ENCODE data around the gene SCAMP4. TPM values are rescaled to one million over a fixed set of nuclear protein-coding genes. Genes with fewer than 3 reads are reported as not detected.

SCAMP4 gene
- total and polyA plus RNA-seq, 9 of the 15 experiments (the other 6 are each of a cell fraction or from before 2014, with no cell fraction given), result 0.81 to 45.9 (median 12.8) TPM

GRCh38 chr19:1856698-1857603, 48.2 kb upstream of the SCAMP4 start (continued):
- TF ChIP-seq CHAMP1 (IDR thresholded peaks at IDR 0.05) (no peak), ZBTB7A (IDR thresholded peaks at IDR 0.05; ENCODE audit: borderline replicate concordance, control insufficient read depth, low read depth, low read length) (peak; percentile 72), ZNF41 (CRISPR knock-in tag; conservative IDR thresholded peaks at IDR 0.05) (no peak), RCOR1 (IDR thresholded peaks at IDR 0.05; ENCODE audit: borderline replicate concordance in 1 of 2, low read depth in 2 of 2, low read length in 2 of 2) (peak in 1 of 2 experiments; percentile 70; a peak in 2 of 4 replicates), HCFC1 (IDR thresholded peaks at IDR 0.05; ENCODE audit: low read depth, low read length) (no peak), RBFOX2 (IDR thresholded peaks at IDR 0.05; ENCODE audit: low read depth, low read length) (peak; percentile 74), ILK (tag; IDR thresholded peaks at IDR 0.05; ENCODE audit: borderline replicate concordance, low read depth) (no peak), HNRNPK (IDR thresholded peaks at IDR 0.05; ENCODE audit: low read depth, low read length, poor library complexity, severe bottlenecking) (peak; percentile 96), COPS2 (conservative IDR thresholded peaks at IDR 0.05) (no peak), CREB1 (IDR thresholded peaks at IDR 0.05) (0 out of 2 replicates have a peak, but pooled peaks have one; percentile 14), CREB1 (CRISPR knock-in tag; IDR thresholded peaks at IDR 0.05) (no peak; the same call in none of the 2 replicates), NFYB (IDR thresholded peaks at IDR 0.05; ENCODE audit: extremely low read depth, insufficient read length) (no peak)
- TF ChIP-seq, protein P1, sequence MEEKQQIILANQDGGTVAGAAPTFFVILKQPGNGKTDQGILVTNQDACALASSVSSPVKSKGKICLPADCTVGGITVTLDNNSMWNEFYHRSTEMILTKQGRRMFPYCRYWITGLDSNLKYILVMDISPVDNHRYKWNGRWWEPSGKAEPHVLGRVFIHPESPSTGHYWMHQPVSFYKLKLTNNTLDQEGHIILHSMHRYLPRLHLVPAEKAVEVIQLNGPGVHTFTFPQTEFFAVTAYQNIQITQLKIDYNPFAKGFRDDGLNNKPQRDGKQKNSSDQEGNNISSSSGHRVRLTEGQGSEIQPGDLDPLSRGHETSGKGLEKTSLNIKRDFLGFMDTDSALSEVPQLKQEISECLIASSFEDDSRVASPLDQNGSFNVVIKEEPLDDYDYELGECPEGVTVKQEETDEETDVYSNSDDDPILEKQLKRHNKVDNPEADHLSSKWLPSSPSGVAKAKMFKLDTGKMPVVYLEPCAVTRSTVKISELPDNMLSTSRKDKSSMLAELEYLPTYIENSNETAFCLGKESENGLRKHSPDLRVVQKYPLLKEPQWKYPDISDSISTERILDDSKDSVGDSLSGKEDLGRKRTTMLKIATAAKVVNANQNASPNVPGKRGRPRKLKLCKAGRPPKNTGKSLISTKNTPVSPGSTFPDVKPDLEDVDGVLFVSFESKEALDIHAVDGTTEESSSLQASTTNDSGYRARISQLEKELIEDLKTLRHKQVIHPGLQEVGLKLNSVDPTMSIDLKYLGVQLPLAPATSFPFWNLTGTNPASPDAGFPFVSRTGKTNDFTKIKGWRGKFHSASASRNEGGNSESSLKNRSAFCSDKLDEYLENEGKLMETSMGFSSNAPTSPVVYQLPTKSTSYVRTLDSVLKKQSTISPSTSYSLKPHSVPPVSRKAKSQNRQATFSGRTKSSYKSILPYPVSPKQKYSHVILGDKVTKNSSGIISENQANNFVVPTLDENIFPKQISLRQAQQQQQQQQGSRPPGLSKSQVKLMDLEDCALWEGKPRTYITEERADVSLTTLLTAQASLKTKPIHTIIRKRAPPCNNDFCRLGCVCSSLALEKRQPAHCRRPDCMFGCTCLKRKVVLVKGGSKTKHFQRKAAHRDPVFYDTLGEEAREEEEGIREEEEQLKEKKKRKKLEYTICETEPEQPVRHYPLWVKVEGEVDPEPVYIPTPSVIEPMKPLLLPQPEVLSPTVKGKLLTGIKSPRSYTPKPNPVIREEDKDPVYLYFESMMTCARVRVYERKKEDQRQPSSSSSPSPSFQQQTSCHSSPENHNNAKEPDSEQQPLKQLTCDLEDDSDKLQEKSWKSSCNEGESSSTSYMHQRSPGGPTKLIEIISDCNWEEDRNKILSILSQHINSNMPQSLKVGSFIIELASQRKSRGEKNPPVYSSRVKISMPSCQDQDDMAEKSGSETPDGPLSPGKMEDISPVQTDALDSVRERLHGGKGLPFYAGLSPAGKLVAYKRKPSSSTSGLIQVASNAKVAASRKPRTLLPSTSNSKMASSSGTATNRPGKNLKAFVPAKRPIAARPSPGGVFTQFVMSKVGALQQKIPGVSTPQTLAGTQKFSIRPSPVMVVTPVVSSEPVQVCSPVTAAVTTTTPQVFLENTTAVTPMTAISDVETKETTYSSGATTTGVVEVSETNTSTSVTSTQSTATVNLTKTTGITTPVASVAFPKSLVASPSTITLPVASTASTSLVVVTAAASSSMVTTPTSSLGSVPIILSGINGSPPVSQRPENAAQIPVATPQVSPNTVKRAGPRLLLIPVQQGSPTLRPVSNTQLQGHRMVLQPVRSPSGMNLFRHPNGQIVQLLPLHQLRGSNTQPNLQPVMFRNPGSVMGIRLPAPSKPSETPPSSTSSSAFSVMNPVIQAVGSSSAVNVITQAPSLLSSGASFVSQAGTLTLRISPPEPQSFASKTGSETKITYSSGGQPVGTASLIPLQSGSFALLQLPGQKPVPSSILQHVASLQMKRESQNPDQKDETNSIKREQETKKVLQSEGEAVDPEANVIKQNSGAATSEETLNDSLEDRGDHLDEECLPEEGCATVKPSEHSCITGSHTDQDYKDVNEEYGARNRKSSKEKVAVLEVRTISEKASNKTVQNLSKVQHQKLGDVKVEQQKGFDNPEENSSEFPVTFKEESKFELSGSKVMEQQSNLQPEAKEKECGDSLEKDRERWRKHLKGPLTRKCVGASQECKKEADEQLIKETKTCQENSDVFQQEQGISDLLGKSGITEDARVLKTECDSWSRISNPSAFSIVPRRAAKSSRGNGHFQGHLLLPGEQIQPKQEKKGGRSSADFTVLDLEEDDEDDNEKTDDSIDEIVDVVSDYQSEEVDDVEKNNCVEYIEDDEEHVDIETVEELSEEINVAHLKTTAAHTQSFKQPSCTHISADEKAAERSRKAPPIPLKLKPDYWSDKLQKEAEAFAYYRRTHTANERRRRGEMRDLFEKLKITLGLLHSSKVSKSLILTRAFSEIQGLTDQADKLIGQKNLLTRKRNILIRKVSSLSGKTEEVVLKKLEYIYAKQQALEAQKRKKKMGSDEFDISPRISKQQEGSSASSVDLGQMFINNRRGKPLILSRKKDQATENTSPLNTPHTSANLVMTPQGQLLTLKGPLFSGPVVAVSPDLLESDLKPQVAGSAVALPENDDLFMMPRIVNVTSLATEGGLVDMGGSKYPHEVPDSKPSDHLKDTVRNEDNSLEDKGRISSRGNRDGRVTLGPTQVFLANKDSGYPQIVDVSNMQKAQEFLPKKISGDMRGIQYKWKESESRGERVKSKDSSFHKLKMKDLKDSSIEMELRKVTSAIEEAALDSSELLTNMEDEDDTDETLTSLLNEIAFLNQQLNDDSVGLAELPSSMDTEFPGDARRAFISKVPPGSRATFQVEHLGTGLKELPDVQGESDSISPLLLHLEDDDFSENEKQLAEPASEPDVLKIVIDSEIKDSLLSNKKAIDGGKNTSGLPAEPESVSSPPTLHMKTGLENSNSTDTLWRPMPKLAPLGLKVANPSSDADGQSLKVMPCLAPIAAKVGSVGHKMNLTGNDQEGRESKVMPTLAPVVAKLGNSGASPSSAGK (IDR thresholded peaks at IDR 0.05), result no peak

All from K562 (cell line).